ENCODE data around the gene LTBP1. TPM values are rescaled to one million over a fixed set of nuclear protein-coding genes. Genes with fewer than 3 reads are reported as not detected.

Gene LTBP1
- total RNA-seq, 1 donor from 2014 or later: 111 TPM

DNA sequence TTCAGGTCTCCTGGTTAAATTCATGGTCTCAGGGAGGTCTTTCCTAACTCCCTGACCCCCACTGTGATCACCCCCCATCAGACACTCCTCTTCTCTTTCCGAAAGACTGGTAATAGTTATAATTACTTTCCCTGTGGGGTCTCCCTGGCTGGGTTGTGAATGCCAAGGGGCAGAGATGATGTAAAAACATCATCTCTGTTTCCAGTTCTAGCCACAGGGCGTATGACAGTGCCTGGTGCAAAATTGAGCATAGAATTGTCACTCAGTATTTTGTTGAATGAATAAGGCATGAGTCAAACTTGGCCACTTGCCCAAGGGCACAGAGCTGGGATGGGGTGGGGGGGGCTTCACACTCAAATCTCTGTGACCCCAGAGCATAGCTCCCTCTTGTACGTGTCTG lies 65.2 kb downstream of the LTBP1 start:
- DNase-seq: no peak

DNA sequence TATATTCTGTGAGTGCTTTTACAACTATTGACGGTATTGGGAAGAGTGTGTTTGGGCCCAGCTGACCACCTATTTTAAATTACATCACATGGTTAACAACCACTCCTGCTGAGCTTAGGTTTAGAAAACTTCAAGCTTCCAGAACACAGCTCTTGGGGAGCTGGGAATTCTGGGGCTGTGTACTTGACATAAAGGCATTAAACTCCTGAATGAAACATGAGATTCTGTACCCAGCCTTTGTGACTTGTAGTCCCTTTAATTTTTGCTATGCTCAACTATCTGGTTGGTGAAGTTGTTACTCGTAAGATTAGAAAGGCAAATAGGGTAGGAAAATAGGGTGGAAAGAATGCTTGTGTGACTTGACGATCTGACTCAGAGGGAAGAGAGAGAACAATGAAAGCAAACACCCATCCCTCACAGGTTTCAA lies 66.9 kb downstream of the LTBP1 start:
- DNase-seq: no peak

DNA sequence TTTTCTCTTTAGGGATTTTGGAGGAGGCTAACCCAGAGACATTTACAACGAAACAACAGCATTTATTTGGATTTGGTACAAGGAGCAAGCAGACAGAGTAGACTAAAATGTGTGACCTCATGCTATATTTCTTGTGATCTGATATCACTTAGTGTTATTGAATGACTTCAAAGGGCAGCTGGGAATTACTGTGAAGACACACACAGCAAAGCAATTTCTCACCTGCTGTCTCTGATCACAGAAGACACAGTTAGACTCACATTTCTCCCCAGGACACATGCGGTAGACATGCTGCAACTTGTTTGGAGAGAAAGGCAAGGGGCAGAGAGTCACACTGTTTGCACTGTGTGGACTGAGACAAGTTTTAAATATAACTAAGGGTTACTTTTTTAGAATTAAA lies 67.5 kb downstream of the LTBP1 start:
- no peak for DNase-seq

DNA sequence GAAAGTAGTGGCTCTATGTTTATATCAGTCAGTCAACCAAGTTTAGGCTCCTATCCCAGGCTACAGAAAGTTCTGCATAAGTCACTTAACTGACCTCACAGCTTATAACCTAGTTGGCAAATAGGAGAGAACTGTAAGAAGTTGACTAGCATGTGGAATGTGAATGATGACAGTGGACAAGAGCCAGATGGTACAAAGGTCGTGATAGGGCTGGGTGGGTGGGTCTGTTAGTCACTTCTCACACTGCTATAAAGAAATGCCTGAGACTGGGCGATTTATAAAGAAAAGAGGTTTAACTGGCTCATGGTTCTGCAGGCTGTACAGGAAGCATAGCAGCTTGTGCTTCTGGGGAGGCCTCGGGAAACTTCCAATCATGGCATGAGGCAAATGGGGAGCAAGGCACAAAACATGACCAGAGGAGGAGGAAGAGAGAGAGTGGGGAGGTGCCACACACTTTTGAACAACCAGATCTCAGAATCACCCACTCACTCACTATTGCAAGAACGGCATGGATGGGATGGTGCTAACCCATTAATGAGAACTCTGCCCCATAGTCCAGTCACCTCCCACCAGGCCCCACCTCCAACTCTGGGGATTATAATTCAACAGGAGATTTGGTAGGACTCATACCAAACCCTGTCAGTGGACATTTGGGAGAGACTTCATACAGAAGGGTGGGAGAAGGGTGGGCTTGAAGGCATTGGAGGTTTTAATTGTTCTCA lies 68.8 kb downstream of the LTBP1 start:
- DNase-seq: peak; percentile 11

DNA sequence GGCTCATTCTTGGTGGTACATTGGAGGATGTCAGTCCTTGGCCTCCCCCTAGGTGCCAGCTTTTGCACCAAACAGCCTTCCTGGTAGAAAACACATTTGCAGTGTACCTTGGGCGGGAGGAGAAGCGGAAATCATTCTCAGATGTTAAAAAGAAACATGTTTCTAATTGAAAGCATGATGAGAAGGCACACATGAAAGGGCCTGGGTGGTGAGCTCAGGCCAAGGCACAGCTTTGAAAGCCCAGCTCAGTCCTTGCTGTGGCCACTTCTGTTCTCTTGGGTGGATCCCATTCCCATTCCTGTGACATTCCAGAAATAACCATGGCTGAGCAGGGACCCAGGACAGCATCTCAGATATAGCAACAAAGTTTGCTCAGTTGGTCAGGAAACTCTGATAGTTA lies 71.5 kb downstream of the LTBP1 start:
- no peak for DNase-seq

DNA sequence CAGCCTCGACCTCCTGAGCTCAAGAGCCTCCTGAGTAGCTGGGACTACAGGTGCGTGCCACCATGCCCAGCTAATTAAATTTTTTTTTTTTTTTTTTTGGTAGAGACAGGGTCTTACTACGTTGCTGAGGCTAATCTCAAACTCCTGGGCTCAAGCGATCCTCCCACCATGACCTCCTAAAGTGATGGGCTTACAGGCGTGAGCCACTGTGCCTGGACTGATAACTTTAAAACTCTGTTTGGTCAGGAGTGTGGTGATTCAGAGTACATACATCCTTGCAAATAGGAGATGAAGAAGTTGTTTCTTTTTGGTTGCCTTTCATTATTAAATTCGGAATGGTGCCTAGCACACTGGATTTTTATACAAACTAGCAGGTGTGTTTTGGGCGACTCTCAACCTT lies 73.0 kb downstream of the LTBP1 start:
- no peak for DNase-seq

DNA sequence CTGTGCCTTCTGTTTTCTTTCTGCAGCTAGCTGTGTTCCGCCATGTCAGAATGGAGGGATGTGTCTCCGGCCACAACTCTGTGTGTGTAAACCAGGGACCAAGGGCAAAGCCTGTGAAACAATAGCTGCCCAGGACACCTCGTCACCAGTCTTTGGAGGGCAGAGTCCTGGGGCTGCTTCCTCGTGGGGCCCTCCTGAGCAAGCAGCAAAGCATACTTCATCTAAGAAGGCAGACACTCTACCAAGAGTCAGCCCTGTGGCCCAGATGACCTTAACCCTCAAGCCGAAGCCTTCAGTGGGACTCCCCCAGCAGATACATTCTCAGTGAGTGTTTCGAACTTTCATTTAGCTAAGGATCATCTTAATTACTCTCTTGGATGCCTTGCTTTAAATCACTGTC lies 74.1 kb downstream of the LTBP1 start:
- DNase-seq: no peak

DNA sequence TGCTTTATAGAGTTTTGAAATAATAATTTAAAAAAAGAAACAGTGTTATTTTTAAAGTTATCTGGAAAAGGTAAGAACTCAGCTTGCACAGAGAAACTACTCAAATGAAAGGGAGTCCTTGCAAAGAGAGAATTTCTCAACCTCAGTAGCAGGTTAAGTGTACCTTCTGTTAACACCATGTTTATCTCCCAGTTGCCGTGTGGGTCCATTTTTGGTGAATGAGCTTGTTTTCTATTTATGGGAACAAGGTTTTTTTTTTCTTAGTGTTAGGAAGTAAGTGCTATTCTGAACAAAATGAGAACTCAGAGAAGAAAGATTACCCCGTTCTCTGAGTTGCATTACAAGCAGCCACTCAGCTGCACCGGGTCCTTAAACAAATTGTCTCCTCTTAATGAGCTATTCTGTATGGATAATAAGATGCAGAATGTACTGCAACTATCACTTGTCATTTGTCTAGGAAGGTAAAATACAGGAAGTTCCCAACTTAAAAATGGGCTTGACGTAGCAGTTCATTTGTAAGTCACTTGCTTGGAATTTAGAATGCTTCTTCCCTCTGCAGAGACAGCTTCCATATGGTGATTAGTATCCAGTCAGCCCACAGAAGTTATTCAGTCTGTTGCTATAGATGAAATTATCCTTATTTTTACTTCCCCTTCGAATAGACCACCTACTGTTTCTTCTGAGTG lies 74.9 kb downstream of the LTBP1 start:
- DNase-seq: peak; percentile 27

DNA sequence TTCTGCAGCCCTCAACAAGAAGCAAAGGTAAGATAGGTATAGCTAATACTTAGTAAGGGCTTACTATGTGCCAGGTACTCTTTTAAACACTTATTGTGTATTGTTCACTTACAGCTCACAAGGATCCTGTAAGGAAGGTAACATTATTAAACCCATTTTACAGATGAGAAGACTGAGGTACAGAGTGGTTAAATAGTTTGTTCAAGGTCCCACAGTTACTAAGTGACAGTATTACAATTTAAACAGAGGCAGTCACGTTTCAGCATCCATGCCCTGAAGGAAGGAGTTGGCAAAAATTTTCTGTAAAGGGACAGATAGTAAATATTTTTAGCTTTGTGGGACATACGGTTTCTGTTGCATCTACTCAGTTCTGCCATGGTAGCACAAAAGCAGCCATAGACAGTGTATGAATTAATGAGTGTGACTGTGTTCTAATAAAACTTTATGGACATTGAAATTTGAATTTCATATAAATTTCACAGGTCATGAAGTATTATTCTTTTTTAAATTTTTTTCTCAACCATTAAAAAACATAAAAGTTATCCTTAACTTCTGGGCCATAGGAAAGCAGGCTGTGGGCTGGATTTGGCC lies 75.7 kb downstream of the LTBP1 start:
- no peak for DNase-seq

DNA sequence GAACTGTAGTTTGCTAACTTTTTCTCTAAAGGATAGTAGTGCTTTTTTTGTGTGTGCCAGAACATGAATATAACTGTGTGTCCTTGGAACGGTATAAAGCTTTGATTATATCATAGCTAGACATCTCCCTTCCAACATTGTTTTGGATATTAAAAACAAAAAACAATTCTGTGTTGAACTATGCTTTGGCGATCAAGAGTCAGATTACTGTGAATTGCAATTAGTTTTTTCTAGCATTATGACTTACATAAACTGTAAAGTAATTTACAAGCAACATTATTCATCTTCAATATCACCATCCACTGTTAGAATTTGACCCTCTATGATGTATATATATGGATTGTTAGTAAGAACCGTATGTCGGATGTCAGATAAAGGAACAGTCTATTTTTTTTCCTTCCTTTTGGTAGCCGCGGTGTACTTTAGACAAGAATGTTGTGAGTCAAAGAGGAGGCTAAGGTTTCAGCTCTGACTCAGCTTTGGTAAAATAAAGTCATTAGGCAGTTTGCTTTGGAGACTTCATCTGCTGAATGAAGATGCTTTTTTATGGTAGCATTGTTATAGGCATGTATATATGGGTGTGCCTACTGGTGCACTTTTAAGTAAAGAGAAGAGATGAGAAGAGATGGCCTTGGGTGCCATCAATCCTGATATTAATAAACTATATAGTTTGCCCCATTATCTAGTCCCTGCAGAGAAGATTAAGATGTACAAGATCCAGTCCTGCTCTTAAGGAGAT lies 76.4 kb downstream of the LTBP1 start:
- DNase-seq: no peak

DNA sequence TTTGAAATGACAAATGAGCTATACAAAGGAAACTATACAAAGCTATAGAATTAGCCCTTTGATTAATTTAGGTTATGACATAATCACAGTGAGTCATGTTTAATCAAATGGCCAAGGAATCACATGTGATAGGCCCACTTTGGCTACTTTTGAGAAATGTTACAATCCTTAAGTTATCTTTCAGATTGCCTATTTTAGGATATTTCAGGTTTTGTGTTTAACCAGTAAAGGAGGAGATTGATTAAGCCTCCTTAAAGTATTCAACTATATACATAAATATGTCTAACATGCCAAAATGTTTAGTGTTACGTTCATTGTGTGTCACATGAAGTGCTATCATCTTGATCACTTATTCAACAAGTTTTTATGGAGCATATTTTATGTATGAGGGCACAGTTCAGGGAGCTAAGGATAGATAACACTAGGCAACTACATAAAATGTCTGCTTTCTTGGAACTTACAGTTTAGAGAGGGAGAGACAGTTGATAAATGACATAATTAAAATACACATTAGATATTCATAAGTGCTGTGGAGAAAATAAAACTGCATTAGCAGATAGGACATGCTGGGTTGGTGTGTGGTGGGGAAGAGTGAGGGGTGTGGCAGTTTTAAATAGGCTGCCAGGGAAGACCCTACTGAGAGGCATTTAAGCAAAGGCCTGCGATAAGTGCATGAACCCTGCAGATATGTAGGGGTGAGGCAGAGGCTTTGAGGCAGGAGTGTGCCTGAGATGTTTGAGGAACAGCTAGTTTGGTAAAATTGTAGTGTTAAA lies 77.2 kb downstream of the LTBP1 start:
- no peak for DNase-seq

DNA sequence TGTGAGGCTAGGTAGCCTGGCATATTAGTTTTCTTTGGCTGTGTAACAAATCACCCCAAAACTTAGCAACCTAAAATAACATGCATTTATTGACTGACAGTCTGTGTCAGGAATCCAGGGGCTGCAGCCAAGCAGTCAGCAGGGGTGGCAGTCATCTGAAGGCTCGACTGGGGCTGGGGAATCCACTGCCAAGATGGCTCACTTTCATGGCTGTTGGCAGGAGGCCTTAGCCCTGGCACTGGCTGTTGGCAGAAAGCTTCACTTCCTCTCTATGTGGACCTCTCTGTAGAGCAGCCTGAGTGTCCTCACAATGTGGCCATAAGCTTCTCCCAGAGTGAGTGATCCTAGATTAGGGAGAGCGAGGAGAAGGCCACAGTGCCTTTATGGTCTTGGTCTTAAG lies 78.0 kb downstream of the LTBP1 start:
- DNase-seq: no peak

DNA sequence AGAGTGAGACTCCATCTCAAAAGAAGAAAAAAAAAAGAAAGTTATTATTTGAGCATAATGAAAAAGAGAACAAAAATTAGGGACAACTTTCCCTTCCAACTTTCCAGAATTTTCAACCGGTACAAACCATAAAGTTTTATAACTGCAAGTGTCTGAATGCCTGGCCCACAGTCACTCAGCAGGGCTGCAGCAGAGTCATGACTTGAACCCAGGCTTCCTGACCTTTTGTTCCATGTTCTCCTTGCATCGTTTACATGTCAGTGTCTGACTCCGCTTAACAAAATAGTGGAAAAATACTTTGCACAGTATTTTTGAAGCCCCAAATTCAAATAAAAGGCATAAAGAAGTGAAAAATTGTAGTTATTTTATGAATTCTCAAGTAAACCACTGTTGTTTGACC lies 82.7 kb downstream of the LTBP1 start:
- no peak for DNase-seq

DNA sequence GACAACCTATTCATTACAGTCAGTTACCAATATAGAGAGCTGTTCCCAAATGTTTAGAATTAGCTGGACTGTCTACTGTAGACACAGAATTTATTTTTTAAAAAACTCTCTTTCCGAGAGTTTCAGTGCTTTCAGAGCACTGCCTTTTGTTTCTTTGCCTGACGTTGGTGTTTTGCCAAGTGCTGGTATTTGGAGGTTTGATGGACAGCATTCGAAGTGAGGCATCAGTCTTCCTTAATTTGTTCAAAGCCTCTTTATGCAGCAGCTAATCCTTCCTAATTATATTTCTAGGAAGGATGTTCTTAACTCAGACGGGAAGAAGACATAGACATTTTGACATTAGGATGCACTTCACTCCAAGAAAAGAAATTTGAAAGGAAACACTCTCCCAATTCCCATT lies 83.2 kb downstream of the LTBP1 start:
- no peak for DNase-seq

DNA sequence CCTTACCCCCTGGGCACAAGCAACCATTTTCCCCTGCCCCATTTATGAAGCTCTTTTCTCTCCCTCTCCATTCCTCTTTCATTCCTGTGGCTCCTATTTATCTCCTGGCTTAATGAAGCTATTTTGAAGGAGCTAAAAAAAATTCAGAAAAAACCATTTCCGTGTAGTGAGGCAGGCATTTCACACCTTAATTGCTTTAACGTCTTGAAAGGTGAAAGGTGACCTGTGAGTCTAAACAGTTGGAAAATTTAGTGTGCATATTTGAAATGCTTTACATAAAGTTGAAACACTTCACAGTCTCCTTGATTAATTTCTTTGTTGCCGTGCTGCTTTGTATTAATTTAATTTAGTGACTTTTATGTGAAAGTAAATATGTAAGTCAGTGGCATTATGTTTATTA lies 83.6 kb downstream of the LTBP1 start:
- no peak for DNase-seq

DNA sequence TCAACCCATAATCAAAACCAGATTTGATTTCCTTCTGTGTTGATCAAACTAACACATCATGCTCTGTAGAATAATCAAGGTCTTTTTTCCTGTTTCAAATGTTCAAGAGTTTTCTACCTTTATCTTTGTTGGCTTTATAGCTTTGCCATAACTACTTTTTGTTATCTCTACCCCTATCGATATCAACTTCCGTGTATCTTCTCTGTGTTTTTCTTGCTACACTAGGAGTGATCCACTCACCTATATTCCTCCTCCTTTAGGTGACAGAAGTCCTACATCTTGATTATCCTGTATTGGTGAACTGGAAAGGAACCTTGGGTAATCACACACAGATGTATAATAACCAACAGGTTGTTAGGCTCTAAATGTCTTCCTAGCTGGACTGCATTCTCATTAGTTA lies 85.5 kb downstream of the LTBP1 start:
- DNase-seq: no peak

DNA sequence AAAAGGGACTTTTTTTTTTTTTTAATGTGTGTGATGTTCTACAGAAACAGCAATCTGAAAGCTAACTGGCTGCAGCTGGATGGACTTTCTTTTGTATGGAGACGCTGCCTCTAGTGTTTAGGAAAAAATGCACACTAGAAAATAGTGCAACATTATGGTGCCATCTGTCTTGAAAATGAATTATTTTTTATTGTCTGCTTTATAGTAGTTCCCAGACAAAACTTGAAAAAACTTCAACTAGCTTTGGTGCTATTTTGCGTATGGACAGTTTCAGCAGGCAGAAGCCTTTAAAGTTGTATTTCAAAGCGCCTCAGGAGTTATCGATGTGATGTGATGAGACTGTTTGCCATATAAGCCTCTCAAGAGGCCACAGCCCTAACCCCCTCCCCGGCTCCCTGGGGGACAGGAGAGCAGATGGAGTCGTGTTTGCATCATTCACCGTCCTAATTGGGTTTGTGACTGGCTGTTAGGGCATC lies 86.9 kb downstream of the LTBP1 start:
- peak; percentile 86 for DNase-seq

DNA sequence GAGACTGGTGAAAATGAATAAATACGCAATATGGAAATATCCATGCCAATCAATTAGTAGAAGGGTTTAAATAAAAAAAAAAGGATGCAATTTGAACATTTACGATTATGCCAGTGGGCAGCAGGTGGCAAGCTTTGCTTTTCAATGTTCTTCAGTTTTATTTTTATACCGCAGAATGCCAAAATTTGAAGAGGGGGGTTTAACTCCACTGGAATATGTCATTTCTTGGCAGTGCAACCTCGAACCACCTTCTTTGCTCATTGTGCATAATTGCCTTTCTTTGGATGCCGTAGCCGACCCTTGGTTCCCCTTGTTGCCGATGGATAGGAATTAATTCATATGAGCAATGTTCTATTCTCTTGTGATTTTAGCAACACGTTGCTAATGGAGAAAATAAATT lies 88.0 kb downstream of the LTBP1 start:
- DNase-seq: peak; percentile 52

DNA sequence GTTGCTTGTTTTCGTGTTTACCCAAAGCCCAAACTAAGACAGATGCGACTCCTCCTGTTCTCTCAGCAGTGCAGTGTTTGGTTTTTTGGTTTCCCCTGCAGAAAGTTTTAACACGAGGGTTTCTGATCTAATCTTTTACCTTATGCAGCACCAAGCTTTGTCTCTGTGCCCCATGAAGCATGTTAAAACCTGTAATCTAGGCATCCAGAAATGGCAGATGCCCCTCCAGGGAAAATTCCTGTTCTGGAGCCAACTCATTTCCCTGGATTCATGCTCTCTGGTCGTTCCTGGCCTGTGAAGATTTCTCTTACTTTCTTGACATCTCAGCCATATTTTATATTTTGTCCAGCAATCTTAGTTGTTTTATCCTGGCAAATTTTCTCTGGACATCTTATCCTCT lies 91.5 kb downstream of the LTBP1 start:
- no peak for DNase-seq

DNA sequence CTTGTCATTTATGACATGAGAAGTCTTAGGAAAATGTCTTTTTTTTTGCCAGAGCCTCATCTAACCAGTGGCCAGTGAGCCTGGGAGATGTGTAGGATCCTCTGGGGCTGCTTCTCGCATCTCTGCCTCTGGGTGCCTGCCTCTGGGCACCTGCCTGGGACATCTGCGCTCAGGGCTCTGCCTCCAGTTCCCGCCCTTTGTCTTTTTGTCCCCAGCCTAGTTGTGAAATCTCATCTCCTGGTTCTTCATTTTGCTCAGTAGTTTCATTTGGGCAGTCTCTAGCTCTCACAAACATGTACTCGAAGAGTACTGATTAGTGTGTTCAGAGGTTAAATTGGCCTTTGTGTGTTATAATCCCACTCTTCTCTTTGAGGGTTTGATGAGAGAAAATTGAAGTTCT lies 92.0 kb downstream of the LTBP1 start:
- DNase-seq: no peak

DNA sequence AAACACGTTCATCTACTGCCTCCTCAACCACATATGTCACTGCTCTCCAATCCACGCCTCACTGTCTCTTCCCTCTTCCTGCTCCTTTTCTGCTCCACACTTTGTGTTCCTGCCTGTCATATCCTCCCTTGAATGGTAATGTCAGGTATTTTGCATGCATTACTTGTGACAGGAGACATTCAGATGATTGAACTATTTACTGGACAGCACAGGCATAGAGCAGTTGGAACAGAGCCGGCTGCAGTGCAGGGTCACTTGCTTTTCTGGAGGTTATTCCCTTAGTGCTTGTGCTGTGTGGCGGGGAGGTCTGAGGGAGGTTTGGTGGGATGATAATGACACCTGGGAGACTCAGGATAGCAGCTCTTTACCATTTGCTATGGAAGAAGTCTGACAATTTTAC lies 93.8 kb downstream of the LTBP1 start:
- DNase-seq: no peak

DNA sequence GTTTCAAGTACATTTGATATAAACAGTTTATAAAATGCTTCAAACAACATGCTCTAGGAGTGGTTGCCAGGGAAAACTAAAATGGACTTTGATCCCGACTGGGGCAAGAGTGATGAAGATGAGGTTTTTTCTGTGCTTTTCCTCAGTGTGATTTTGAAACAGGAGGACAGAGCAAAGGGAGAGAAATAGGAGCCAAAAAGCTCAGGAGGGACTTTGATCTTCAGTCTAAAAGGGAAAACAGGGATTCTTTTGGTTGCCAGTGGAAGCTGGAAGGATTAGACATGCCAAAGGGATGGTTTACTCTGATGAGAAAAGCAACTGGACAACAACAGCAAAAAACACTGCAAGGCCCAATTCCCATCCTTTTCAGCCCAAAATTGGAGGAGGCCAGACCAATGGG lies 95.5 kb downstream of the LTBP1 start:
- no peak for DNase-seq

All from skin of body (tissue), 2 donors.